SH-SY5Y (cell line): Measurements from ENCODE around the gene HBP1.

Experiments
- GATA2 ChIP-seq: IDR thresholded peaks from 2 replicates; pipeline ENCODE4 v1.6.1; 2011; ENCODE audit warnings: mild to moderate bottlenecking, low read depth, low read length
- GATA3 ChIP-seq: IDR thresholded peaks from 2 replicates; pipeline ENCODE4 v1.6.1; 2011; ENCODE audit warnings: low read depth, mild to moderate bottlenecking, low read length, moderate library complexity

DNA sequence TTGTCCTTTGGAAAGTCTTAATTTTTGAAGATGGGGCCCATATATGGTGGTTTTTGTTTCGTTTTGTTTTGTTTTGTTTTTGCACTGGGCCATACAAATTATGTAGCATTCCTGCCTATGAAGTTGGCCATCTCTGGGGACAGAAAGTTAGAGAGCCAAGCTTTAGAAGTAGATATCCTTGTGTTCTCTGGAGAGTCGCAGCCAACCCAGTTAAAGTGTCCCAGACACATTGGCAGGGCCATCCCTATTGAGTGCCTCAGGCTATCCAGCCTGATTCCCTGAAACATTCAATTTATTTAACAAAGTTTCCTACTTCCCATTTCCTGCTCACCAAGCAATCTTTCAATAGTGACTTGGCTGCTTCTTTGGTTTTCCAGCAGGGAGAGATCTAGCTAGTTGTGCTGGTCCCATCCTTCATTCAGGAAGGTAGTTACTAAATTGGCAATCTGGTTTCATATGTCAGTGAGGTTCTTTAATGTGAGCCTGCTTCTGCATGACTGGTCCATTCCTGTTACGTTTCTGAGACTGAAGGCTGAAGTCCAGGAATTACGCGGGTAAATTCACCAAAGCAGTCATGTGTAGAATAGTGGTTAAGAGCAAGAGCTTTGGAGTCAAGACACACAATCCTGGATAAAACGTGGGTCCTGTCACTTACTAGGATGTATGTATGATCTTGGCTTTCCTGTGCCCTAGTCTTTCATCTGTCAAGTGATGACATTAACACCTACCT, 49.3 kb upstream of the HBP1 start:
- TF ChIP-seq GATA2 (no peak), GATA3 (no peak)
